GM19463 (cell line): ENCODE measurements around the gene TTLL11.

ENCODE experiments used
- ATAC-seq: cut with Tn5 transposase; IDR thresholded peaks from one replicate; pipeline ENCODE4 v1.9.1; 2021; ENCODE audit warnings: mild to moderate bottlenecking, moderate library complexity; ENCODE audit not compliant: unreplicated experiment

The TTLL11 gene

DNA sequence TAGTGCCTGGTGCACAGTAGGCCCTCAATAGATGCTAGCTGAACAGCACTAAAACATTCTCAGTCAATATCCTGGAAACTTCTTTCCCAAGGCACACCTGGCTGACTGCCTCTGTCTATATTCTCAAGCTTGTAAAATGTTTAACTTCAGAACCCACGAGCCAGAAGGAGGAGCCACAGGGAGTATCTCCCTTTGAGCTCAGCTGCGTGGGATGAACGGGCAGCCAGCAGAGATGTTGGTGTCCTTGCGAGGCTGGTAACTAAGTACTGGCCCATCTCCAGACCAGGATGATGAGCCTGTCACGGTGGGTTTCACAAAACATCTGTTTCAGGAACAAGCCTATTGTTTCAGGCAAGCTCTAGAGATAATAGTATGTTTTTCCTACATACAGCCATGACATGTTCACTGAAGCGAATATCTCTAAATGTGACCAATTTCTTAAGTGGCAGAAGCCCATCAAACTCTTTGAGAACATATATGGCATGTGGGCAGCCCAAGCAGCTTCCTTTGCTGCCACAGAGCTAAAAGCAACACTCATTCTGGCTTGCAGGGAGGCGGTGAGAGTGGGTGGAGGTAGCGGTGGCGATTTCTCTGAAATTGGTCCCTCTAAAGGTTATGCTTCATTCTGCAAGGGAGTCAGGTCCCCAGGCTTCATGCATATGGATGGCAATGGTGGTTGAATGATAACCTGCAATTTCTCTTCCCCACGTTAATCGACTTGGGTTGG, 206.2 kb downstream of the TTLL11 start:
- ATAC-seq: no peak

- ATAC-seq: no peak
These were observed 207.7 kb downstream of the TTLL11 start for GRCh38 chr9:121885345-121885901.

DNA sequence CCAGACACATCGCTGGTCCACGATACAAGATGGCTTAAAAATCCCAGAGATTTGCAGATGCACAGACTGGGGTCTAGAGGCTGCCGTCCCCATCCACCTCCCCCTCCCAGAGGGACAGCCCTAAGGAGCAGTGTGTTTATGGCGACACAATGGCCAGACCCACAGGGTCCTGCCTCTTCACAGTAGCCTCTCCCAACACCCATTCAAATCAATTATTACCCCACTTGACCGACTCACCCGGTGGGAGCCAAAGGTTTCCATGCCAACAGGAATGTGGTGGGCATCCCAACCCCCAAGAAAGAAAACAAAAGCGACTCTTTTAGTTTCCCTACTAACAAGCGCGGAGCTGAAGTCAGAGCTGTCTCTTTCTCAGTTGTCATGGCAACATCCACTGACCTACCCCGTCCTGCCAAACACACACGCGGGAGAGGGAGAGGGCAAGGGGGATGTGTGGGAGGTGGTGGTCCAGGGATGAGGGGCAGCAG, 209.0 kb downstream of the TTLL11 start:
- no peak for ATAC-seq

DNA sequence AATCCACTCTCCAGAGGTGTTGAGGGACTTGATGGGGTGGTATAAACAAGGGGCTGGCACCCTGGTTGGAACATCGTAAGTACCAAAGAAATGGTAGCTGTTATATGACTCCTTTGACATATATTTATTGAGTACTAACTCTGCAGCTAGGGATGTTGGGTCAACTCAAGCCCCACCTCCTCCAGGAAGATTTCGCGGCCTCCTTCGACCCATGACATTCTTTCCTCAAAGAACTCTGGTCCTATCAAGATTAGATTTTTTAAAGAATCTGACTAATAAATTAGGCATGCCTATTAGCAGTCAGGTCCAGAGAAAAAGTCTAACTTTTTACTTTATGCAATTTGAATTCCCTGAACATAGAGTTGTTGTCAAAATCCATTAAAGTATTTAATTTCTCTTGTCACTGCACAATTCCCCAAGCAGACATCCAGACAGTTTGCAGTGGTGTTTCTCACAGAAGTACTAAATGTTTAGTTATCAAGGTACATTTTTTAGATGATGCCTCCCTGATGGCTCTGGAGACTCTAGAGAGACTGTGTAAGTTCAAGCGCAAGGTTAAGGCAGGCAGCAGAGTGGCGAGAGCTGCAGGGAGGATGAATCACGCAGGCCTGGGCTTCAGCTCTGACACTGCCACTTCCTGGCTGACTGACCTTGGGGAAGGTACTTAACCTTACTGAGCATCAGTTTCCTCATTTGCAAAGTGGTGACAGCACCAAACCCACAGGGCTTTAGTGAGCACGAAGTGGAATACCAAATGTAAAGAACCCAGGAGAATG, 209.6 kb downstream of the TTLL11 start:
- no peak for ATAC-seq

- ATAC-seq: no peak
These were observed 211.1 kb downstream of the TTLL11 start for GRCh38 chr9:121881920-121882500.

GRCh38 chr9:121880343-121880898, 212.7 kb downstream of the TTLL11 start:
- ATAC-seq: no peak

DNA sequence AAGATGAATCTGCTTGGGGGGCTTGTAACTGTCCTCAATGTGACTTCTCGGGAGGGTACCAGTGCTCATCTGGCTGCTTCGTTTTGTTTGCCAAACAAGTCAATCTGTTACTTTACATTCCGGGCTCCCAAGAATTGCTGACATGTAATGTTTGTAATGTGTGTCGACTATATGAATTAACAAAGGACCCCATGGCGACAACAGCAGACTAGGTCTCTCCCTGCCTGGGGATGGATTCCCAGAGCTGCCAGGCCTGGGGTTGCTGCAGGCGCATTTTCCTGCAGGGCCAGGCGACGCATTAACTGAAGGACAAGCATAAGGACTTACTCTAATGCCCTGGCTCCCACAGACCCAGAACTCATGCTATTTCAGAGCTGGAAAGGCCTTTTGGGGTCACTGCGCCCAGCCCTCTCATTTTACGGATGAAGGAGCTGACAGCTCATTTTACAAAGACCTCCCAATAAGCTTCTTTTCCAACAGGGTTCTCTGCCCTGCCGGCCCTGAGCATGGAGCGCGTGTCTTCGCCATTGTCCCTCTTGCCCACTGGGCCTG, 214.8 kb downstream of the TTLL11 start:
- no peak for ATAC-seq

DNA sequence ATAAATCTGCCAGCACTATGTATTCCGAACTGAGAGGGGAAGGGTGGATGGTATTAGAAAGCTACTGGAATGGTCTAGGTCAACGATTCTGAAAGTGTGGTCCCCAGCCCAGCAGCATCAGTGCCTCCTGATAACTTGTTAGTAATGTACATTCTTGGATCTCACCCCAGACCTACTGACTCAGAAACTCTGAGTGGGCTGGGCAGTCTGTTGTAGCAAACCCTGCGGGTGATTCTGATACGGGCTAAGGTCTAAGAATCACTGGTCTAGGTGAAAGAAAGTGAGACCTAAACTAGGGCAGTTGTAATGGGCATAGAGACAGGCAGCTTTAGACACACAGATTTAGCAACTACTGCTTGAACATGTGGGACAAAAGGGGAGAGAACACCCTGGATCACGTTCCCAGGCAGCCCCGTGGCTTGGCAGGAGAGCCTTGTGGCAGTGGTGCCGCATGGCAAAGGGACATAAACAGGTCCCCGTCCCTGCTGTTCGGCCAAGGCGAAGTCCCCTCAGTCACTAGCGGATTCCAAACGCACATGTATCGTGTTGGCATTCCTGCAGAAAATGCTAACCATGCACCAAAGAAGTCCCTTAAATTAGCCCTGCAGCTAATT, 216.3 kb downstream of the TTLL11 start:
- ATAC-seq: no peak

DNA sequence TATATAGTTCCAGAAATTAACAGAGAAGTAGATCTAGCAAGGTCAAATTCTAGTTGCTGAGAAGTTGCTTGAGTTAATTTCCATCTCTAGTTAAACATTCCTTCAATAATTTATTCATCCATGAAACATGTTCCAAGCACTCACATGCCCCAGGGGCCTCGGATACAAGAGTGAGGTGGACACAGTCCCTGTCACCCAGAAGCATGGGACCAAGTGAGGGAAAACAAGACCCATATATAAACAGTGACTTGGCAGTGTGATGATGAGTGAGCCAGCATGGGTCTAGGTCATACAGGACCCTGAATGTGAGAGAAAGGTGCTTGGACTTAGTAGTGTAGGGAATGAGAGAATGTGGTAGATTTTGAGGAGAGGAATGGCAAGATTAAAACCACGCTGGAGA, 216.9 kb downstream of the TTLL11 start:
- no peak for ATAC-seq

DNA sequence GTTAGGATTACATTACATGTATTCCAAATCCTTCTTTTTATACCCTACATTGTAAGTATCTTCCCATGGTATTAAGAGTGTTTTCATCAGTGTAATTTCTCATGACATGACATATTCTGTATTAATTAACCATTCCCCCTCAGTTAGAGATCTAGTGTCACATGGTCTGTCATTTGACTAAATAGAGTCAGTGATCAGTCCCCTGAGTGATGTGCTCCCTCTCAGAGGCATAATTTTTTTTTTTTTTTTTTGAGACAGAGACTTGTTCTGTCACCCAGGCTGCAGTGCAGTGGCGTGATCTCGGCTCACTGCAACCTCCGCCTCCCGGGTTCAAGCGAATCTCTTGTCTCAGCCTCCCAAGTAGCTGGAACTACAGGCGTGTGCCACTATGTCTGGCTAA, 218.6 kb downstream of the TTLL11 start:
- no peak for ATAC-seq

DNA sequence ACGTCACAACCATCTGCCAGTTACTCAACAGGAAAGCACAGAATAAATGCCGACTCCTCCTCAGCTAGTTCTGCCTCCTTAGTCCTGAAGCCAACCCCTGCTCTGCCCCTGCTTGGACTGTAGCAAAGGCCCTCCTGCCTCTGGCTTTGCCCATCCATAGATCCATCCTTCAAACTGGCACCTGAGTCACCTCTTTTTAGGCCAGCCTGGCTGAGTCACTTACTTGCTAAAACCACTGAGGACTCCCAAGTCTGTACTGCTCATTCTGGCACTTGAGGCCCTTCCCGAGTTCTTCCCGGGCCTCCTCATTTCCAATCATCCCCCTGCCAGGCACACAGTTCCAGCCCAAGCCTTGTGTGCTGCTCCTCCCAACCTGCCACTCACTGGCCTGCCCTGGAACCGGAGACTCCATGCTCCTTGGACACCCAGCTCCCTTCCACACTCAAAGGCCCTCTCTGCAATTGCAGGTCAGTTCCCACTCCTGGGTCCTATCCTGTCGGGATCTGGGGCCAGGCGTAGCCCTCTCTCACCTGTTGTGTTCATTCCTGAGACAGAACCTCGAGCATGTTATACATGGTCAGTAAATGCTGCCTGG, 221.6 kb downstream of the TTLL11 start:
- ATAC-seq: no peak

GRCh38 chr9:121870271-121870670, 222.8 kb downstream of the TTLL11 start:
- ATAC-seq: no peak

DNA sequence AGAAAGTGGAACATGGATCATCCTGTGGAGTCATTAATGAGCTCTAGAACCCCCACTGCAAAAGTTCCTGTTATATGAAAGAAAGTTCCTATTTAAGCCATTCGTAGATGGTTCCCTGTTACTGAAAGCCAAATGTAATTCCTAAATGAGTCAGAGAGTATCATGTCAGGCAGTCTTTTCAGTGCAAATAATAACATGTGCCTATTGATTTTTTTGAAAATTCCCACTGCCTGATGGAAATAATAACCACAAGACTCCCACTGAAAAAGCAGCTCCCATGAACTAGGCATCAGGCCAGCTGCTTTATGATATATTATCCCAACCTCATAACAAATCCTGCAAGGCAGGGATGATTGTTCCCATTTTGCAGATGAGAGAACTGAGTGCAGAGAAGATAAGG, 224.5 kb downstream of the TTLL11 start:
- ATAC-seq: no peak

GRCh38 chr9:121866927-121867326, 226.2 kb downstream of the TTLL11 start:
- ATAC-seq: no peak

DNA sequence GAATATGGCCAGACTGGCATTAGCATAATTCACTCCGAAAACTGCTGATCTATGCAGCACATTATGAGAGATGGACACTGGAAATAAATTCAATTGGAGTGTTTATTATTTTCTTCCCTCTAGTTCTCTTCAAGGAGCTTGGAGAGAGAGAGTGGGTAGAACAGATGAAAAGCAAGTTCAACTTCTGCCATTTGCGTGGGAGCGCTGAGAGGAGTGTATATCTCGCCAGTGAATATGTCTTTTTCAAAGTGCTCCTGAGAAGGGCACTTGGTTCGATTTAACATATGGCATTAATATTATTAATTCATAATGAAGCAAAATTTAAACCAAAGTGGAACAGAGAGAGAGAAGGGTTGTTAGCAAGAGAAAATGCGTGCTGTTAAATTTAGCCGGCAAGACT, 227.2 kb downstream of the TTLL11 start:
- ATAC-seq: no peak

- ATAC-seq: no peak
These were observed 228.0 kb downstream of the TTLL11 start for GRCh38 chr9:121865060-121865459.

DNA sequence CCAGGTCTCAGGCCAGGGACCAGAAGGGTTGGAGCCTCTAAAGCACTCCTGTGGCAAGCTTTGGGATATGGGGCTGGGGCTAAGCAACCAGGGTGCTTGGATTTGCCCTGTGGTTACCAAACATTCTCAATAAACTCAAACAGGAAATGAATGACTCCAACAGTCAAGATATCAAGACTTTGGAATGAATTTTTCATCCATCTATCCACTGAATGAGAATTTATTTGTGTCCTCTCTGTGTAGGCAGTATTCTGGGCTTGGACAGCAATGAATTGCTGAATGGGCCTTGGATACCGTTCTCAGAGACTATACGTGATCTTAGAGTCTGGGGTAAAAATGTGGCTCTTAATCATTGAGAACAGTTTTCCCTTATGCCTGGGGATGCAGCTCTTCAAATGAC, 229.2 kb downstream of the TTLL11 start:
- no peak for ATAC-seq

DNA sequence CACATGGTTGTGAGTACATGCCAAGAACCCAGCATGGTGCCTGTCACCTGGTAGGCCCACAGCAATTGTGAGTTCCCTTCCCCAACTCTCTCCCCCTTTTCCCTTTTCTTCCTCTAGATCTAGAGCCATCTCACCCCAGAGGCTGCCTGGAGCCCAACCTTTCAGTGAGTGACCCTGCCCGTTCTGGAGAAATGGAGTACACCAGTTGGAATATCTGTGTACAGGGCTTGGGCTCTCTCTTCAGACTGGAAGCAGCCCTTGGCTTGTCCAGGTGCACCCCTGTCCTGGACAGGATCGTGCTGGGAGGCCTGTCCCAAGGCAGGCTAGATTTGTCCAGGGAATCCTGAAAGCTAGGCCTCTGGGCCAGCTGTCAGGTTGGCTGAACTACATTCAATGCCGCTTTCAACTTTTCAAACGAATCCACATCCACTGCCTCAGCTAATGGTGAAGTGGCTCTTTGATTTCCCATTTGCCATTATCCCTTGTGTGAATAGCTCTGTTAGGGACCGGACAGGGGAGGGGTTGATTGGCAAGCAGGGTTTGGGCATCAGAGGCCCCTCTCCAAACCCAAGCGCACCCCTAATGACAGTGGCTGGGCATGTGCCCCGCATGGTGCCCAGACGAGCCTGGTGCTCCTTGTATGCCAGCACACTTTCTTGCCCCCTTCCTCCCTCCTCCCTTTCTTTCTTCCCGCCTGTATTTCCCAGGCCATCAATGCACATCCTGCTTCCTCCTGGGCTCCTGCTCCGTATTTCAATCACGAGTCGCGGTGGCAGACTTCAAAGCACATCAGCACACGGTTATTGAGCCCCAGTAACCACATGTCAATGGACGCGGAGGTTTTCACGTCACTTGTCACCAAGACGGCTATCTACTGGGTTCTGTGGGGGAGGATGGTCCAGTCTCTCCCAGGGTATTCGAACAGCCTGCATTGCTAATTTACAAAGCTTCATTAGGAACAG, 230.5 kb downstream of the TTLL11 start:
- no peak for ATAC-seq
